Vein endothelial cell (primary cell): ENCODE results near the gene SLF2. TPM values are rescaled to one million over a fixed set of nuclear protein-coding genes. Genes with fewer than 3 reads are reported as not detected.

Experiments used
- small RNA-seq: library from RNA; depleted of rRNA; stranded (forward); fragments of <200 nt; gene quantifications from one replicate; pipeline ENCODE3, GENCODE V24; 2012
- total RNA-seq: library from RNA; depleted of rRNA; stranded (reverse); fragments of >200 nt; gene quantifications from 2 replicates; pipeline ENCODE4 v1.2.3, GENCODE V29; 2012

Gene SLF2, protein sequence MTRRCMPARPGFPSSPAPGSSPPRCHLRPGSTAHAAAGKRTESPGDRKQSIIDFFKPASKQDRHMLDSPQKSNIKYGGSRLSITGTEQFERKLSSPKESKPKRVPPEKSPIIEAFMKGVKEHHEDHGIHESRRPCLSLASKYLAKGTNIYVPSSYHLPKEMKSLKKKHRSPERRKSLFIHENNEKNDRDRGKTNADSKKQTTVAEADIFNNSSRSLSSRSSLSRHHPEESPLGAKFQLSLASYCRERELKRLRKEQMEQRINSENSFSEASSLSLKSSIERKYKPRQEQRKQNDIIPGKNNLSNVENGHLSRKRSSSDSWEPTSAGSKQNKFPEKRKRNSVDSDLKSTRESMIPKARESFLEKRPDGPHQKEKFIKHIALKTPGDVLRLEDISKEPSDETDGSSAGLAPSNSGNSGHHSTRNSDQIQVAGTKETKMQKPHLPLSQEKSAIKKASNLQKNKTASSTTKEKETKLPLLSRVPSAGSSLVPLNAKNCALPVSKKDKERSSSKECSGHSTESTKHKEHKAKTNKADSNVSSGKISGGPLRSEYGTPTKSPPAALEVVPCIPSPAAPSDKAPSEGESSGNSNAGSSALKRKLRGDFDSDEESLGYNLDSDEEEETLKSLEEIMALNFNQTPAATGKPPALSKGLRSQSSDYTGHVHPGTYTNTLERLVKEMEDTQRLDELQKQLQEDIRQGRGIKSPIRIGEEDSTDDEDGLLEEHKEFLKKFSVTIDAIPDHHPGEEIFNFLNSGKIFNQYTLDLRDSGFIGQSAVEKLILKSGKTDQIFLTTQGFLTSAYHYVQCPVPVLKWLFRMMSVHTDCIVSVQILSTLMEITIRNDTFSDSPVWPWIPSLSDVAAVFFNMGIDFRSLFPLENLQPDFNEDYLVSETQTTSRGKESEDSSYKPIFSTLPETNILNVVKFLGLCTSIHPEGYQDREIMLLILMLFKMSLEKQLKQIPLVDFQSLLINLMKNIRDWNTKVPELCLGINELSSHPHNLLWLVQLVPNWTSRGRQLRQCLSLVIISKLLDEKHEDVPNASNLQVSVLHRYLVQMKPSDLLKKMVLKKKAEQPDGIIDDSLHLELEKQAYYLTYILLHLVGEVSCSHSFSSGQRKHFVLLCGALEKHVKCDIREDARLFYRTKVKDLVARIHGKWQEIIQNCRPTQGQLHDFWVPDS
- total RNA-seq = 24.2 and 31.4 TPM in 2 replicates

DNA sequence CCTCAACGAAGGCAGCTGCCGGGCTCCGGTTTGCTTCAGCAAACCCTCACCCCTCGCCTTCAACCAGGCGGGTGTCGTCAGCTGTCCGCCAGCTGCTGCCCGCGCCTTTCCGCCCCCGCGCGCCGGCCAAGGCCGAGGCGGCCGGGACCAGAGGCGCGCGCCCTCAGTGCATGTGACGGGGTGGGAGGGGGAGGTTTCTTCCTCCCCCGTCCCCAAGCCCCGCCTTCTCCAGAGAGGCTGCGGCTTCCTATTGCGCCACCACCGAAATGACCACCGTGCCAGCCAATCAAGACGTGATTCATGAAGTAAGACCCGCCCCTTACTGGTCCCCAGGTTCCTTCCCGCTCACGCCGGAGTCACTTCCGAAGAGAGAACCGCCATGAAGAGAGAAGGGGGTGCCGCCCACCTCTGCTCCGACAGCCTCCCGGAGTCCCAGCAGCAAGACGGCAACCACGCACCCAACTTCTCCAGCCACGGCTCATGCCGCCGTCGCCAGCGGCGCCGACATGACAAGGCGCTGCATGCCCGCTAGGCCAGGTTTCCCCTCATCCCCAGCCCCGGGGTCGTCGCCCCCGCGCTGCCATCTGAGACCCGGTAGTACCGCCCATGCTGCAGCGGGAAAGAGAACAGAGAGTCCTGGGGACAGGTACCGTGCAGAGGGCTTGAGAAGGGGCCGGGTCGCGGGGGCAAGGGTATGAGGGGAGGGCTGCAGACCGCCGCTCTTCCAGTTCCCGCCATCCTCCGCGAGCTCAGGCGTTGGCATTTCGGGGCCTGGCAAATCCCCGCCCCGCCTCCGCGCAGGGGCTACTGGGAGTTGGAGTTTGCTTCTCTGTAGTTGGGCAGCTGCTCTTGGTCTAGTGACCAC, at the start of gene SLF2:
TSS of gene SLF2 (plus strand) at position 359 of the 865 bp plus-strand sequence. CDS start at position 507, 148 bp downstream.

DNA sequence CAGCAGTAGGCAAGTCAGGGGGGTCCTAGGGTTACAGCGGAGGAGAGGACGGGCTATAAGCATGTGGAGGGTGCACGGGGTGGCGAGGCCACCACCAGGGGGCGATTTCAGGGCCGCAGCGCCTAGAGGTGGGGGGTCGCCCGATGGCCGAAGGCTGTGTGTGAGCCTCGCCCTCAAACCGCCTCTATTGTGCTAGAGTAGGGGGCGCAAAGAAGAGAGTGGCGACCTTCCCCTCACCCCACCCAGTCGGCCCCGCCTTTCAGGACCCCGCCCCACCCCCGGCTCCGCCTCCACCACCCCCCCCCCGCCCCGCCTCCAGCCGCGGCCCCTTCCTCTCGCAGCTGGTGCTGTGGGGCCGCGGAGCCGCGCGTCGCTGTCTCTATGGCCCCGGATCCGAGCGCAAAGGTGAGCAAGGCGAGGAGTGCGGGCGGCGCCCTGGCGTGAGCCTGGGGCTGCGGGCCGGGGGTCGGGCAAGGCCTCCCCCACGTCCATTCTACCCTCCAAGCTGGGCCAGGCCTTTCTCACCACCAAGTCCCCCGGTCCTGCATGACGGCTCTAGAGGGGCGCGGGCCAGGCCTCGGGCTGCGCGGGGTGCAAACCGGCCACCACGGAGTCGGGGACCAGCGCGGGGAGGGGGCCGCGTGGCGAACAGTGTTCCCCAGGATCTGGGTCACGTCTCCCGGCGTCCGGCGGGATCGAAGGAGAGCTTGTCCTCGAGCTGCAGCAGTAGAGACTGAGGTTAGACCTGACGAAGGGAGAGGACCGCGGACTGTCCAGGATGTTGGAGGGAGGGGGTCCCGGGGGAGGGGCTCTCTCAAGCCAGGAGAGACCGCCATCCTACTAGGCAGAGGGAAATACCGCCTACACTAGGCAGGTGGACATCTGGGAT, 56.7 kb downstream of the SLF2 start, which contains the start of gene SEMA4G:
TSS of gene SEMA4G (plus strand) at position 318 of the 889 bp plus-strand sequence. CDS start 3,409 bp downstream, outside the sequence.

DNA sequence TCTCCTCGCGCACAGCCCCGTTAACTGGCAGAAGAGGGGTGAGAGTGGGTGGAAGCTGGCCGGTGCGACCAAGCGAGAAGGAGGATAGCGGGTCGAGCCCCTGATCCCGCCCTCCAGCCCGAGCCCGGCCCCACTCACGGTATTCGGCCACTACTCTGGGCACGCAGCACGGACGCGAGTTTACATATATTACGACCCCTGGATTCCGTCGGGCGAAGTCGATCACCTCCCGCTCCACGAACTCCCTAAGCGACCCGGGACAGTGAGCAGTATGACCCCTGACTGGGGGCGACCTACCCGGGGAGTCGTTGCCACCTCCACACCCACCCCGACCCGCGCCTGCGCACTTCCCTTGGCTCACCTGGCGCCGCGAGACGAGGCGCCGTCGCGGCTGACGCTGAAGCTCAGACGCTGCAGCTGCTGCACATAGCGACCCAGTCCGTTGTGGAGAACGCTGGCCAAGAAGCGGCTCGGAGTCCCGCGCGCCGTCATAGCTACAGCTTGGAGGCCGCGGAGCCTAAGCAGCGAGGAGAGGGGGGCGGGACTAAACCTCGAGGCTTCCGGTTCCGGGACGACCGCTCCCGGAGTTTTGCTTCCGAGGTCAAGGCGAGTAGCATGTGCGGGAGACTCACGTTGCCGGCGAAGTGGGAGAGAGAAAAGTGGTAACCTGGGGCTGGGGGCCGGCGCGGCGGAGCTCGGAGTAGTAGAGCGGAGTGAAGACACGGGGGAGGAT, 74.4 kb downstream of the SLF2 start, which contains the start of the genes MRPL43 and TWNK:
TSS of gene MRPL43 (minus strand) at position 546 of the 733 bp plus-strand sequence. CDS start at position 492, 54 bp downstream.
TSS of gene TWNK (plus strand) at position 592 of the 733 bp plus-strand sequence. CDS start 668 bp downstream, outside the sequence.

DNA sequence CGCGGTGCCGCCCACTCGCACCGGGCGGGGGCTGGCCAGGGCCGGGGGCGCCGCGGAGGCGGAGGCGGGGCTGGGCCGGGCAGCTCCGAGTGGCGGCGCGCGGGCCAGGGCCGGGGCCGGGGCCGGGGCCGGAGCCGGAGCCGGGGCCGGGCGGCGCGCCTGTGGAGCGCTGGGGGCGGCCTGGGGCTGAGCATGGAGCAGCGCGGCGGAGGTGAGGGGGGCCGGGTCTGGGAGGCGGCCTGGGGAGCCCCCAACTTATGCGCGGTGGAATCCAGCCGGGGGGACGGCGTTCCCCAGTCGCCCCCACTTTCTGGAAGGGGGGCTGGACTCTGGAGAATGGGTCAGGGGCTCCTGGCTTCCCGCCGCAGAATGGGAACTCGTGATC, 87.0 kb downstream of the SLF2 start, which contains the start of gene LZTS2:
TSS of gene LZTS2 (plus strand) at position 67 of the 385 bp plus-strand sequence. CDS start 2,731 bp downstream, outside the sequence.

Small RNA genes within 50 kb of the gene (small RNA-seq; reads per million reads assigned to genes)
- not detected for gene MIR608
- not detected for gene RF00019

Other genes starting within 250 kb of the SLF2 start
- not detected in 2 replicates for gene PAX2, start 167.4 kb upstream of the SLF2 start, total RNA-seq
- gene SEMA4G, start 56.5 kb downstream of the SLF2 start, total RNA-seq = 1.9 and 2.9 TPM in 2 replicates
- gene MRPL43, start 74.5 kb downstream of the SLF2 start, total RNA-seq = 51.0 and 52.3 TPM in 2 replicates
- gene TWNK, start 74.6 kb downstream of the SLF2 start, total RNA-seq = 5.3 and 5.6 TPM in 2 replicates
- gene LZTS2, start 86.8 kb downstream of the SLF2 start, total RNA-seq = 88.2 and 90.0 TPM in 2 replicates
- 0.38 and 1.3 TPM in 2 replicates for gene PDZD7, start 118.2 kb downstream of the SLF2 start, total RNA-seq
- 77.7 and 123 TPM in 2 replicates for gene SFXN3, start 118.3 kb downstream of the SLF2 start, total RNA-seq
- 0.33 and 0.57 TPM in 2 replicates for gene KAZALD1, start 149.0 kb downstream of the SLF2 start, total RNA-seq
- gene TLX1, start 218.3 kb downstream of the SLF2 start, total RNA-seq = not detected in 2 replicates